NCI-H345 treated with DMSO at 0.1 percent for 48 hours (cell line): ENCODE data around the gene RERE.
"Not testable (repeated sequence)": the region's sequence is repeated elsewhere in the genome, so short reads cannot be mapped to it uniquely, and the experiment has no call there.

ENCODE experiments used
- DNase-seq: peaks from one replicate; lab custom pipeline; 2025; ENCODE audit not compliant: unreplicated experiment; lab: John Stamatoyannopoulos, UW

The RERE gene

DNA sequence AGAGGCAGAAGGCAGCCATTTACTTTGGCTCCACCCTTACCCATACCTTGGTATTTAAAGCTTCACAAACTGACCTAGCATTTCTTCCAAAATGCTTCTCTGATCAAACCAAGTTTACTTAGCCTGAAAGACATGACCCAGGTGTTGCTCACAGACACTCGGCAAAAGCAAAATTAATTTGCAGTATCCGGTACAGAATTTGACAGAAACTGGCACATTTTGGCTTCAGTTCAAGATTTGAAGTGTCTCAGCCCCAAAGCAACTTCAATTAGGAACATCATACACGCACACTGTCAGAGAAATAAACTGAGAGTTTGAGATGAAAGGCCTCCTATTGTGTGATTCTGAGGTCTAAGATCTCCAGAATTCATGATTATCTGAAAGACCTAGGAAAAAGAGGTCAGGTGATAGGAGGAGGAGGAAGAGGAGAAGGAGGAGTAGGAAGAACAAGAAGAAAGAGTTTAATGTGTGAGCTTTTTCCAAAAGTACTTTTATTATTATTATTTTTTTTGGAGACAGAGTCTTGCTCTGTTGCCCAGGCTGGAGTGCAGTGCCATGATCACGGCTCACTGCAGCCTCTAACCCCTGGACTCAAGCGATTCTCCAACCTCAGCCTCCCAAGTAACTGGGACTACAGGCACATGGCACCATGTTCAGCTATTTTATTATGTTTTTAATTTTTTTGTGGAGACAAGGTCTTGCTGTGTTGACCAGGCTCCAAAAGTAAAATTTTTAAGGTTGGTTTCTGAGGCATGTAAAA, 355.9 kb downstream of the RERE start:
- DNase-seq = no peak

DNA sequence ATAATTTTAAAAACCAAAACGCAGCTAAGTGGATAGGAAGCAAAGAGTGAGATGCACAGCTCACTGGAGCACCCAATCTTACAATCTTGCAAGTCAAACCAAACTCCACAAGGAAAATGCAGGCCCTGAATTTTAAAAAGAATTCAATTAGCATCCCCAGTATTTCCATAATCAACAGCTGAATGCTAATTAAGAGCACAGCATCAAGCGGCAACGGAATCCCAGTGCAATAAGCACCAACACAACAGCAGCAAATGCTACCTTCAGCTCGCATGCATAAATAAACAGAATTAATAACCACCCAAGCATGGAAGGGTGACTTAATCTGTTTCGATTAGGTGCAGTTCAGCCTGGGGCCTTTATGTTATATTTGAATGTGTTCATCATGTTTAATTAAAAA, 356.7 kb downstream of the RERE start:
- DNase-seq = no peak

DNA sequence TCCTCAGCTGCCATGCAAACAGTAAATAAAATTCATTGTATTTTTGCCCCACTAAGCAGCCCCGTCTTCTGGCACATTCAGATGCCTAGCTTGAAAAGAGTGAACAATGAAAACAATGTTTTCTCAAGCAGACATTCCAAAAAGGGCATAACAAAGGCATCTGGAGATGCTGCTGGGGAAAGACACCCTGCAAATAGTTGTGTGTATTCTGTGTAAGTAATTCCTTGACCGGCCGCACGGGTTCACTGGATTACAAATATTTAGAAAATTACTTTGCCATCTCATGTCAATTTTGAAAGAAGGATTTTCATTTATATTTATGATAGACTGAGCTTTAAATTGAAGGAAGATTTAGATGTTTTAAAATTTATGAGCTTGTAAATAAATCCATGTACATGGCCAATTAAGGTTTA, 357.3 kb downstream of the RERE start:
- no peak for DNase-seq

GRCh38 chr1:8458607-8459006, 358.8 kb downstream of the RERE start:
- no peak for DNase-seq

GRCh38 chr1:8457760-8458381, 359.6 kb downstream of the RERE start:
- DNase-seq = no peak

DNA sequence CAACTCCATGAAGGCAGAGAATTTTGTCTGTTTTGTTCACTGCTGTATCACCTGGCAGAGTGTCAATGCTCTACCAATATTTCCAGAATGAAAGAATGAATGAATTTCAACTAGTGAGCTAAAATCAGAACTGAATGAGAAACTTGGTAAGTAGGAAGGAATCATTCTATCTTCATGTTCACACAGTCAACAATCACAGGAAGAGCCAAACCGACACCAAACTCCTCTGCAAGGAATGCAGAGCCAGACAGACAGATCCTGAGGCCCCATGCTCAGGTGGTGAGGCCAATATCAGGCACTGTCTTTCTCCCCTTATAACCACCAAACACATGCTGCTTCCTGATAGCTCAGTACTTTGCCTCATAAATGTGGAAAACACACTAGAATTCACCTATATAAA, 360.4 kb downstream of the RERE start:
- no peak for DNase-seq

- DNase-seq = no peak
Measured at GRCh38 chr1:8456308-8456912, 361.0 kb downstream of the RERE start.

DNA sequence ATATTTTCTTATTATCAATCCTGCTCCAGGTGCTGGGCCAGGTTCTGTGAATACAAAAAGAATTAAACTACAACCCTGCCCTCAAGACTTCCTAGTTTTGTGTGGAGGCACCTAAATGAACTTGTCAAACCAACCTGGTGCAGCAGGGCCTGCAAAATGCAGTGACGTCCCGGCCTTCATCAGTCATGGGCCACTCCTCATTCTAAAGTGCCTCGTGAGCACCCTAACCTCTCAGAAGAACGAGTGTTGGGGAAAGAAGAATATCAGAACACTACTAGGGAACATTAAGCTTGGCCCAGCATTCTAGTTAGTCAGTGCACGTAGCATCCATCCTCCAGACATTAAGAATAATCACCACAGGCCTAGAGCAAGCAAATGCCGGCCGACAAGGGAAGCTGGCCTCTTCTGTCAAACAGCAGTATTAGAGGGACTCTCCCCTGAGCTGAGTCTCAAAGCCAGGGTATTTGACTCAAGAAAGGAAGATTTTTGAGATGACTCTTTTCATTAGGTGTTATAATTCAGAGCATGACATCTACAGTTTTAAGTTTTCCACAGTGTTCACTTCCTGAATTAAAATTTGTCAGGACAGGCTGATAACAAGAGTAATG, 361.6 kb downstream of the RERE start:
- no peak for DNase-seq

- DNase-seq = no peak
Measured at GRCh38 chr1:8450312-8450711, 367.1 kb downstream of the RERE start.

DNA sequence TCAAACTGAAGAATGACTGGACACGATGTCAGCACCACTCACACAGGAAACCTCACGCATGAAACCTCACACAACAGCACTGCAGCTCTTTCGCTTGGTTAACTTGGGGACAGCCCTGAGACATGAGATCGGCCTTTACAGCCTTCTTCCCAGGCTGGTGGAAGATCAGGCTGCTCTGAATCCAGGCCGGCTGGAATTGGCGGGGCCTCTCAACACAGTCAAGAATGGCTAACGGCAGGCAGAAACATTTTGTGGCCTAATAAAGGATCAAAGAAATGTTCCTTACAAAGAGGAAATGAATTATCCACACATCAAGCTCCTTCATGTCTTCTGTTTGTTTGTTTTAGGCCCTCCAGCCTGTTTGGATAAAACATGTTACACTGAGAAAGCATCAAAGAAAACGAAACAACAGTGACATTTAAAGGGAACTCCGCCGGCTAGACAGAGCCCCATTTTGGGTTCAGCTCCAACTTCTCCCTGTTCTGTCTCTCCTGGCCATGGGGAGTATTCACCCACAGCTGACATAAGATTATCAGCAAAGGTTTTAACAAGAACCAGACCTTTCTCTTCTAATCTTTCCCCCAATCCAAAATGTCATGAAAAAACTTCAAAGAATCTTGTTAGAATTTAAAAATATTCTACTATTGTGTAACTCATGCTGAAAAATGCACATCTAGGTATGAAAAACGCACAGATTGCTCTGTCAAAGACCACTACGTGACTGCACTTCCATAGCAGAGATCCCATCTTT, 368.4 kb downstream of the RERE start:
- no peak for DNase-seq

GRCh38 chr1:8448505-8448904, 368.9 kb downstream of the RERE start:
- not testable (repeated sequence) for DNase-seq

DNA sequence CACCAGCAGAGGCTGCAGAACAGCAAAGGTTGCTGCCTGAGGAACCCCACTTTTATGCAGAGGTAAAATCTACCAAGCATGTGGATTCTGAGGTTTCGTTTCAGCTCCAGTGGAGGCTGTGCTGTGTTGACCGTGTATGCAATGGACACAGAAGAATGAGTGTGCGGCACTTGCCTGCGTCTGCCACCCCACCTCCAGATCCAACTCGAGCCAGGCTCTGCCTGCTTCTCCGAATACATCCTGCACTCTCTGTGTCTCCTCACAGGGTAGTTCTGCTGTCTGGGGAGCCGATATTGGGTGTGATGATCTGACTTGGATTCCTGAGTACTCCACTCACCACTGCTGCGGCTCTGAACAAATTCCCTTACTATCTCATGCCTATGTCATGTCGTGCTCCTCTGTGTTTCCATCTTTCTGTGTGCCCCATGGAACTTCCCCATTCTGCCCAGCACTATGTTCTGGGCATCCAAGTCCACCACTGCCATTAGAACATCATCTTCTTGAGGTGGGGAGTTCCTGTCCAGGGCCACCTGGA, 369.8 kb downstream of the RERE start:
- no peak for DNase-seq

DNA sequence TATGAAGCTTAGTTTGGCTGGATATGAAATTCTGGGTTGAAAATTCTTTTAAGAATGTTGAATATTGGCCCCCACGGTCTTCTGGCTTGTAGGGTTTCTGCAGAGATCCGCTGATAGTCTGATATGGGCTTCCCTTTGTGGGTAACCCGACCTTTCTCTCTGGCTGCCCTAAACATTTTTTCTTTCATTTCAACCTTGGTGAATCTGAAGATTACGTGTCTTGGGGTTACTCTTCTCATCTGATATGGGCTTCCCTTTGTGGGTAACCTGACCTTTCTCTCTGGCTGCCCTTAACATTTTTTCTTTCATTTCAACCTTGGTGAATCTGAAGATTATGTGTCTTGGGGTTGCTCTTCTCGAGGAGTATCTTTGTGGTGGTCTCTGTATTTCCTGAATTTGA, 371.3 kb downstream of the RERE start:
- not testable (repeated sequence) for DNase-seq

DNA sequence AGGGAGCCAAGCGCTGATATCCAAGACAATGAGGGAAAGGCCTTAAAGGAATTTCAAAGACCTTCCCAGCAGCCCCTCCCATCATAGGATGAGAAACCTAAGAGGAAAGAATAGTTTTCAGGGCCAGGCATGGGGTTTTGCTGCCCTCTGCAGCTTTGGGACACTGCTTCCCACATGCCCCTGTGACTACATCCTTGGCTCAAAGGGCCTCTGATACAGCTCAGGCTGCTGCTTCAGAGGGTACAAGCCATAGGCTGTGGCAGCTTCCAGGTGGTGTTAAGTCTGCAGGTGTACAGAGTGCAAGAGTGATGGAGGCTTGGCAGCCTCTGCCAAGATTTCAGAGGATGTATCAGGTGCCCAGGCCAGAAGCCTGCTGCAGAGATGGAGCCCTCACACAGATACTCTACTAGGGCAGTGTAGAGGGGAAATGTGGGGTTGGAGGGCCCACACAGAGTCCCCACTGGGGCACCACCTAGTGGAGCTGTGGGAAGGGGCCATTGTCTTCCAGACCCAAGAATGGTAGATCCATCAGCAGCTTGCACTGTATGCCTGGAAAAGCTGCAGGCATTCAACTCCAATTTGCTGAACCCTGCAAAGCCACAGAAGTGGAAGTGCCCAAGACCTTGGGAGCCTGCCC, 373.8 kb downstream of the RERE start:
- DNase-seq = no peak

DNA sequence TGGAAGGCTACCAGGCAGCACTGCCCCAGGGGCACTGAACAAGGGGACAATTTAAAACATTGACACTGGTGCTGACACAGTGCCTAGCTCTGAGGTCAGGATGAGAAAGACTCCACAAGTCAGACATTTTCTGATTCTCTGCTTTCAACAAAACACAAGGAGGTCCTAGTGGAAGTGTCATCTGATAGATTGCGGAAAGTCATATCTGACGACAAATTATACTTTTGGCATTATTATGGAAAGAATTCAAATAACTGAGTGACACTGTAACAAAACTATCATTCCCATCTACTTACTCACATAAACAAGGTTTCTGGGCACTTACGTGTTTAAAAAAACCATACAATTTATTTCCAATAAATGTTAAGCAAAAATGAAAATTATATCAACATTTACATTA, 376.0 kb downstream of the RERE start:
- DNase-seq = no peak

- DNase-seq = peak; percentile 82
Measured at GRCh38 chr1:8439015-8439702, 378.3 kb downstream of the RERE start.

DNA sequence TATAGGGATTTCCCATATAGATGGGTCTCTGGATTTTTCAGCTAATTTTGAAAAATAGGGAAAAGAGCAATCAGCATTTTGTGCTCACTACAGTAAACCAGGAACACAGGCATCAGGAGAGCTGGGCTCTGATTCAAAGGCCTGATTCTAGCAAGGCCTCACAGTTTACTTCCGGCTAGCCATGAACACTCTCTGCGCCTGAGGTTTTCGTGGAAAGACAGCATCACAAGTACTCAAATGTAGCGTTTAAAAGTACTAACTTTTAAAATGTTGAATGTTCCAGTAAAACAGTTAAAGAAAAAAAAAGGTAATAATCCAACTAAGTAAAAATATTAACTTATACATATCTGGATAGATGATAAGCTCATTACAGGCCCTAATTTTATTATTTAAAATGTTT, 379.0 kb downstream of the RERE start:
- DNase-seq = no peak

DNA sequence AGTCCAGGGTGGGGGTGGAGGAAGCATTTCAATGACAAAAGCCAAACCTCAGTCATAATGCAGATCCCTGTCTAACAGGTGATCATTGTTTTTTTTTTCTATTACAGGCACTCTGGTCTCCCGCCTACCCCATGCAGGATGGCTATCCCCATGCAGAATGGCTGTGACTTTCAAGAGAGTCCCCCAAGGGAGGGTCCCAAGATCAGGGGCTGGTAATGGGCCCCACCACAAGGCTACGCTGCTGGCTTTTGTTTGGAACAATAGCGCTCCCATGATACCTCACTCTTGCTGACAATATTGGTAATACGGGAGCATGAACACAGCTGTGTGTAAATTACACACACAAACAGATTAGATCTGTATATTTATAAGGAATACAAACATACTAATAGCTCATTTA, 380.1 kb downstream of the RERE start:
- DNase-seq = peak; percentile 5

DNA sequence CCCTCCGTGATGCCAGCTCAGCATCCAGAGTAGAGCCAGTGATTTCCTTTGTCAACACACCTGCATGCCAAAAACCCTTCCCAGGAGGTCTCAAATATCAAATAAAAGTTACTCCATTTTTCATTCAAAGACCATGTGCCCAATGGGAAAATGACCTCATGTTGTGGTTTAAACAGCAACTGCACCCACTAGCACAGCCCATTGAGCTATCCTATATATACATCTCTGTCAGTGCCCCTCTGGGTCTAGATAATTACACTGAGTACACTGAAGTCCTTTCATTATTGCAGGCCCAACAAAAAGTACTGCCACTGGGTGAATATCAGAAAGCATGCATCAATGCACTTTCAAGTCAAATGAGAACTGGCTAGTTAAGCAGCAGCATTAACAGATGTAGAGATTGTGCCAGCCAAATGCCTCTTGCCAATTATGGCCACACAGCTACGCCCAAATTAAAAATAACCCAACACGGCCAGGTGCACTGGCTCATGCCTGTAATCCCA, 381.8 kb downstream of the RERE start:
- DNase-seq = no peak

- DNase-seq = no peak
Measured at GRCh38 chr1:8434101-8434500, 383.3 kb downstream of the RERE start.
